HepG2 (cell line): ENCODE measurements around the gene FSD1. TPM values are rescaled to one million over a fixed set of nuclear protein-coding genes. Genes with fewer than 3 reads are reported as not detected.

Experiments
- ATF6 ChIP-seq: sonication (generic); formaldehyde crosslinking; conservative IDR thresholded peaks from 2 replicates; pipeline ENCODE4 v1.4.0; 2020; ENCODE audit warnings: missing genetic modification reagents
- HNF1A ChIP-seq, 2 experiments: sonication (generic) in 1 of 2; formaldehyde crosslinking in 1 of 2; IDR thresholded peaks; 2 replicates each; pipeline versions ENCODE4 v1.4.0 to v1.6.1; 2016 to 2020; ENCODE audit warnings: borderline replicate concordance in 1 of 2, low read depth in 1 of 2, mild to moderate bottlenecking in 1 of 2, missing genetic modification reagents in 1 of 2
- KDM4B ChIP-seq: sonication (generic); formaldehyde crosslinking; IDR thresholded peaks from 2 replicates; pipeline ENCODE4 v1.4.0; 2020; ENCODE audit warnings: missing genetic modification reagents
- MTERF4 ChIP-seq: sonication (generic); formaldehyde crosslinking; IDR thresholded peaks from 2 replicates; pipeline ENCODE4 v1.8.0; 2023; ENCODE audit warnings: mild to moderate bottlenecking, missing genetic modification reagents
- MXI1 ChIP-seq: IDR thresholded peaks from 3 replicates; pipeline ENCODE4 v1.6.1; 2012; ENCODE audit warnings: low read depth, low read length, inconsistent platforms, borderline replicate concordance
- NONO ChIP-seq, 2 experiments: fragments of 450-650 bp in 1 of 2; sonication (generic) in 1 of 2; formaldehyde crosslinking in 1 of 2; IDR thresholded peaks in 1 of 2; conservative IDR thresholded peaks in 1 of 2; 2 replicates each; pipeline versions ENCODE4 v1.6.1 to v1.8.0; 2017 to 2022; ENCODE audit warnings: mild to moderate bottlenecking in 1 of 2, missing genetic modification reagents in 1 of 2, moderate library complexity in 1 of 2
- RBFOX2 ChIP-seq: fragments of 200-400 bp; formaldehyde crosslinking; IDR thresholded peaks from 2 replicates; pipeline ENCODE4 v1.6.1; 2017; ENCODE audit warnings: low read depth, mild to moderate bottlenecking, low read length
- RERE ChIP-seq: IDR thresholded peaks from 2 replicates; pipeline ENCODE4 v1.6.1; 2016; ENCODE audit warnings: low read depth, missing genetic modification reagents, missing compliant biosample characterization
- ZFX ChIP-seq: sonication (generic); formaldehyde crosslinking; IDR thresholded peaks from 2 replicates; pipeline ENCODE4 v1.4.0; 2020; ENCODE audit warnings: mild to moderate bottlenecking, low read depth, missing genetic modification reagents, moderate library complexity
- ZNF263 ChIP-seq: sonication (generic); formaldehyde crosslinking; IDR thresholded peaks from 2 replicates; pipeline ENCODE4 v1.4.0; 2020; ENCODE audit warnings: missing genetic modification reagents
- ZNF713 ChIP-seq: sonication (generic); formaldehyde crosslinking; IDR thresholded peaks from 2 replicates; pipeline ENCODE4 v1.4.0; 2020; ENCODE audit warnings: mild to moderate bottlenecking, missing genetic modification reagents
- polyA plus RNA-seq, 8 experiments: library from polyadenylated mRNA; depleted of rRNA in 3 of 8; stranded (reverse) in 7 of 8; unstranded in 1 of 8; fragments of >200 nt; fragmentation: Illumina TruSeq in 4 of 8; extraction: Trizol in 4 of 8; gene quantifications; 2 replicates each; pipeline versions ENCODE4 v1.2.1 to v1.2.3, GENCODE V29; 2011 to 2016; ENCODE audit warnings: low read depth in 4 of 8, missing spikeins in 1 of 8, mixed read lengths in 1 of 8; ENCODE audit not compliant: insufficient read depth in 1 of 8
- total RNA-seq, 5 experiments: library from RNA; depleted of rRNA; stranded (reverse); fragments of >200 nt; fragmentation: Illumina TruSeq; extraction: Trizol; gene quantifications; 2 replicates each; pipeline ENCODE4 v1.2.3, GENCODE V29; 2016; ENCODE audit warnings: low read depth in 1 of 5

The FSD1 gene
- total and polyA plus RNA-seq, 2 of the 13 experiments (the other 11 are each of a cell fraction or from before 2014, with no cell fraction given): 0.29 to 0.66 TPM

- TF ChIP-seq RBFOX2 (peak; percentile 73), ATF6 (CRISPR knock-in tag) (no peak), RERE (no peak), HNF1A (IDR thresholded peaks at IDR 0.05; ENCODE audit: low read depth) (no peak), HNF1A (CRISPR knock-in tag; IDR thresholded peaks at IDR 0.05; ENCODE audit: borderline replicate concordance) (peak; percentile 33; the same call in 1 of the 2 replicates), ZFX (CRISPR knock-in tag) (peak; percentile 64; the same call in 1 of the 2 replicates), MXI1 (peak; percentile 60; the same call in 2 of the 3 replicates), ZNF263 (CRISPR knock-in tag) (peak; percentile 37; the same call in 1 of the 2 replicates), MTERF4 (CRISPR knock-in tag) (0 out of 2 replicates have a peak, but pooled peaks have one; percentile 27), ZNF713 (CRISPR knock-in tag) (0 out of 2 replicates have a peak, but pooled peaks have one; percentile 72), KDM4B (CRISPR knock-in tag) (0 out of 2 replicates have a peak, but pooled peaks have one; percentile 6), NONO (IDR thresholded peaks at IDR 0.05) (no peak), NONO (CRISPR knock-in tag; conservative IDR thresholded peaks at IDR 0.05) (peak; percentile 57)
Observed at GRCh38 chr19:4343370-4344307, 39.2 kb downstream of the FSD1 start, which contains the start of gene MPND (continued).
